ENCODE results near the gene RASL12.

Gene RASL12

GRCh38 chr15:65085990-65086679 is 18.3 kb upstream of the RASL12 start:
- TF ChIP-seq, protein P1, sequence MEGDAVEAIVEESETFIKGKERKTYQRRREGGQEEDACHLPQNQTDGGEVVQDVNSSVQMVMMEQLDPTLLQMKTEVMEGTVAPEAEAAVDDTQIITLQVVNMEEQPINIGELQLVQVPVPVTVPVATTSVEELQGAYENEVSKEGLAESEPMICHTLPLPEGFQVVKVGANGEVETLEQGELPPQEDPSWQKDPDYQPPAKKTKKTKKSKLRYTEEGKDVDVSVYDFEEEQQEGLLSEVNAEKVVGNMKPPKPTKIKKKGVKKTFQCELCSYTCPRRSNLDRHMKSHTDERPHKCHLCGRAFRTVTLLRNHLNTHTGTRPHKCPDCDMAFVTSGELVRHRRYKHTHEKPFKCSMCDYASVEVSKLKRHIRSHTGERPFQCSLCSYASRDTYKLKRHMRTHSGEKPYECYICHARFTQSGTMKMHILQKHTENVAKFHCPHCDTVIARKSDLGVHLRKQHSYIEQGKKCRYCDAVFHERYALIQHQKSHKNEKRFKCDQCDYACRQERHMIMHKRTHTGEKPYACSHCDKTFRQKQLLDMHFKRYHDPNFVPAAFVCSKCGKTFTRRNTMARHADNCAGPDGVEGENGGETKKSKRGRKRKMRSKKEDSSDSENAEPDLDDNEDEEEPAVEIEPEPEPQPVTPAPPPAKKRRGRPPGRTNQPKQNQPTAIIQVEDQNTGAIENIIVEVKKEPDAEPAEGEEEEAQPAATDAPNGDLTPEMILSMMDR (IDR thresholded peaks at IDR 0.05; ENCODE audit: control insufficient read depth, extremely low read depth, insufficient read depth), result peak; percentile 51
- DNase-seq (ENCODE audit: low read depth), result peak; percentile 3
- no peak overlapping the region for H3K4me3 ChIP-seq (ENCODE audit: low read depth, low read length)

GRCh38 chr15:65085207-65085753 is 17.5 kb upstream of the RASL12 start:
- TF ChIP-seq, protein P1 (IDR thresholded peaks at IDR 0.05; ENCODE audit: control insufficient read depth, extremely low read depth, insufficient read depth), result no peak
- no peak for DNase-seq (ENCODE audit: low read depth)
- no peak overlapping the region for H3K4me3 ChIP-seq (ENCODE audit: low read depth, low read length)

DNA sequence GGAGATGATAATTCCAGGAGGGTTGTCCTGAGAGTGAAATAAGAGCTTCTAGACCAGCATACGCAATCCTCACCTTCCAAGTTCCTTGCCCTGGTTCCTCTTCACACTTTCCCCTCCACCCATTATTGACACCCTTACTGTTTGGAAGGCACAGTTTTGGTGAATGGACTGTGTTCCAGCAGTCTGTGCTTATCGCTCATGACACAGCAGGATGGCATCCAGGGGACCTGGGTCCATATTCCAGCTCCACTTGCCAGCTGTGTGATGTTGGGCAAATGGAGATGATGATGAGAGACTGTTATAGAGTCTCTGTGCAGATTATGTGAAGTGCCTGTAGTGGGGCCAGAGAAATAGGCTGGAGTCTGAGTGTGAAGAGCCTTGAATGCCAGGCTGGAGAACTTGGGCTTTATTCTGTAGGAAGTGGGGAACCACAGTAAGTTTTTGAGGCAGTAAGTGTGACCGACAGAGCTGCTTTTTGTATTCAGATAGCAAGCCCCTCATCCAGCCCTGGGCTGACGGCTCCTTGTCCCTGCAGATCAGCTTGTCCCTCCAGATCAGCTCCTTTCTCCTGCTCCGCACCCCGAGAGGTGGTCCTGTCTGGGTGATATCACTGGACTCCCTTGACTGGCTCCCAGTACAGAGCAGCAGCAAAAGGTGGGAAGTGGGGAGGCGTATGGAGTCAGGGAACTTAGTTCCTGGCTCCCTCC is 16.9 kb upstream of the RASL12 start:
- no peak for DNase-seq (ENCODE audit: low read depth)
- TF ChIP-seq, protein P1 (IDR thresholded peaks at IDR 0.05; ENCODE audit: control insufficient read depth, extremely low read depth, insufficient read depth), result no peak
- H3K4me3 ChIP-seq (ENCODE audit: low read depth, low read length), result no peak overlapping the region

DNA sequence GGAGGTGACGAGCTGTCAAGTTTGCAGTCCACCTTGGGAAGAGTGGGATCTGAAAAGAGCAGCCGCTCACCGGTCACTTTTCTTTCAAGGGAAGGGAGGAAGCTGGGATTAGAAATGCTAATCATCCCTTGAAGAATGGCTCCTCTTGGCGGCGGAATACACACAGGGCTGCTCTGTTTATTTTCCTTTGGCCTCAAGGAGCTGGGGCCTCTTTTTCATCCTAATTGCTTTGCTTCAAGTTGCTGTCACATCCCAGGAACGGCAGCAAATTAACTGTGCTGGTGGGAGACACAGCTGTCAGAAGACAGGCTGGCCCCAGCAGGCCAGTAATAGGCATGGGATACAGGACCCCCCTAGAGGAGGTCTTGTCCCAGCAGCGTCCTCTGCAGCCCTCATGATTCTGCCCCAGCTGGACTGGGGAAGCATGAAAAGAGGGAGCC is 15.5 kb upstream of the RASL12 start:
- DNase-seq (ENCODE audit: low read depth), result no peak
- H3K4me3 ChIP-seq (ENCODE audit: low read depth, low read length), result no peak overlapping the region
- TF ChIP-seq, protein P1 (IDR thresholded peaks at IDR 0.05; ENCODE audit: control insufficient read depth, extremely low read depth, insufficient read depth), result no peak

DNA sequence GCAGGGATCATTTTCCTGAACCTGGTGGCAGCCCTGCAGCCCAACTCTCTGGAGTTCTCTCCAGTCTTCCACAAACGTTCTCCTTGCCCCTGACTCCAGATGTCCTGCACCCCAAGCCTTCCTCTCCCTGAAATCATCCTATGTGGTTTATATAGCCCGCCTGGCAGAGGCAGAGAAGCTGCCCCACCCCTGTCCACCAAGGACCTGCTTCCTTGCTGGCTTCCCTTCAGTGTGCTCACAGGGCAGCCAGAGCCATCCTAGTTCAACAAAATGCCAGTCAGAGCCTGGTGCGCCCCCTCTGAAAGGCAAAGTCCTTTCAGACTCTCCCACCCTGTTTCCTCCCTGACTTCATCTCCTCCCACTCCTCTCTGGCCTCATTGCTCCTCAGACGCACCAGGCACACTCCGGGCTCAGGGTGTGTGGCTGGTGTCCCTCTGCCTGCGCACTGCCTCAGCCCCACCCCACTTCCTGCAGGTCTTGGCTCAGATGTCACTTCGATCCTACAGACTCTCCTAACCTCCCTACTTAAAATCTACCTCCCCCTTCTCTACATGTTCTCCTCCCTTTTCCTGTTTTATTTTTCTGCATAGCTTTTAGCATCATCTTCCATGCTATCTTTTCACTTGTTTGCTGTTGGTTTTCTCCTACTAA is 14.6 kb upstream of the RASL12 start:
- TF ChIP-seq, protein P1 (IDR thresholded peaks at IDR 0.05; ENCODE audit: control insufficient read depth, extremely low read depth, insufficient read depth), result no peak
- H3K4me3 ChIP-seq (ENCODE audit: low read depth, low read length), result no peak overlapping the region
- no peak for DNase-seq (ENCODE audit: low read depth)

DNA sequence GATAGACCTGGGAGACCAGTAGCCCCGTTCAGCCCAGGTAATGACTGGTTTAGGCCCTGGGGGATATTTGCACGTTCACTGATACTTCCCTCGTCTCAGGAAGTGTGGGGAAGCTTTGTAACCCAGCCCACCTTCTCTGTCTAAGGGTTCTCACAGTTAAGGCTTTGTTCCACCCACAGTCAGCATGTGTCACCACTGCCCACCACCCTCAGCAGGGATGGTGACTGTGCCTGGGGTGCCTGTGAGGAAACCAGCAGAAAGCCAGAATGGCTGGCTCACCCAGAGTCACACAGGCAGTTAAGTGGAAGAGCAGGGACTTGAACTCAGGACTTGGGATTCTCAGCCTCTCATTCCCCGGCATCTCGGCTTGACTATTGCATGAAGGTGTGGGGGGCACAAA is 14.0 kb upstream of the RASL12 start:
- TF ChIP-seq, protein P1 (IDR thresholded peaks at IDR 0.05; ENCODE audit: control insufficient read depth, extremely low read depth, insufficient read depth), result no peak
- no peak for DNase-seq (ENCODE audit: low read depth)
- H3K4me3 ChIP-seq (ENCODE audit: low read depth, low read length), result no peak overlapping the region
